GM21515 (cell line): Measurements from ENCODE around the gene ADAMTSL5.
"Not testable (repeated sequence)": the region's sequence is repeated elsewhere in the genome, so short reads cannot be mapped to it uniquely, and the experiment has no call there.

Experiments
- ATAC-seq: cut with Tn5 transposase; IDR thresholded peaks from one replicate; pipeline ENCODE4 v1.9.1; 2021; ENCODE audit not compliant: unreplicated experiment

ADAMTSL5 gene

GRCh38 chr19:1481893-1482360, 30.9 kb downstream of the ADAMTSL5 start:
- no peak for ATAC-seq

- ATAC-seq, result no peak
These were observed 31.5 kb downstream of the ADAMTSL5 start for GRCh38 chr19:1481224-1481892.

- ATAC-seq, result peak; percentile 82
These were observed 33.7 kb downstream of the ADAMTSL5 start, which contains the start of gene C19orf25 for GRCh38 chr19:1478934-1479707. TSS of gene C19orf25 (minus strand) at chr19:1479215. CDS start at chr19:1478903, 312 bp downstream.

GRCh38 chr19:1477056-1477455, 35.8 kb downstream of the ADAMTSL5 start:
- ATAC-seq, result not testable (repeated sequence)

- ATAC-seq, result no peak
These were observed 36.9 kb downstream of the ADAMTSL5 start for GRCh38 chr19:1475751-1476437.

- no peak for ATAC-seq
These were observed 38.0 kb downstream of the ADAMTSL5 start for GRCh38 chr19:1474765-1475351.

- no peak for ATAC-seq
These were observed 38.6 kb downstream of the ADAMTSL5 start for GRCh38 chr19:1474011-1474764.

- no peak for ATAC-seq
These were observed 39.6 kb downstream of the ADAMTSL5 start for GRCh38 chr19:1473085-1473851.

- ATAC-seq, result no peak
These were observed 40.4 kb downstream of the ADAMTSL5 start for GRCh38 chr19:1472231-1473084.

- no peak for ATAC-seq
These were observed 41.2 kb downstream of the ADAMTSL5 start for GRCh38 chr19:1471515-1472160.

GRCh38 chr19:1471010-1471514, 41.8 kb downstream of the ADAMTSL5 start:
- ATAC-seq, result no peak

GRCh38 chr19:1470305-1471009, 42.4 kb downstream of the ADAMTSL5 start:
- ATAC-seq, result no peak

- ATAC-seq, result no peak
These were observed 42.8 kb downstream of the ADAMTSL5 start for GRCh38 chr19:1470055-1470304.

GRCh38 chr19:1469255-1470054, 43.4 kb downstream of the ADAMTSL5 start:
- no peak for ATAC-seq

- no peak for ATAC-seq
These were observed 44.0 kb downstream of the ADAMTSL5 start for GRCh38 chr19:1468821-1469254.

GRCh38 chr19:1468274-1468820, 44.5 kb downstream of the ADAMTSL5 start:
- no peak for ATAC-seq
